Prostate gland (tissue), 2 donors: Measurements from ENCODE around the gene SLC16A5. TPM values are rescaled to one million over a fixed set of nuclear protein-coding genes. Genes with fewer than 3 reads are reported as not detected.
"Not testable (repeated sequence)": the region's sequence is repeated elsewhere in the genome, so short reads cannot be mapped to it uniquely, and the experiment has no call there.

Experiments
- DNase-seq: peaks from one replicate; pipeline ENCODE4 v3.0.0-alpha.2; 2019; ENCODE audit warnings: low spot score
- H3K27ac ChIP-seq, 2 donors: fragments of 200-600 bp; sonication (generic); 2 replicates each; pipeline ENCODE4 v1.5.1; 2017 to 2019
- H3K27me3 ChIP-seq: fragments of 200-600 bp; sonication (generic); replicated peaks from 2 replicates; pipeline ENCODE4 v1.5.1; 2019; ENCODE audit not compliant: insufficient read depth
- H3K36me3 ChIP-seq, 2 donors: fragments of 200-600 bp; sonication (generic); 1 replicate in 1 of 2; 2 replicates in 1 of 2; pipeline versions ENCODE4 v1.5.1 to v1.8.1; 2017 to 2019
- H3K4me1 ChIP-seq: fragments of 200-600 bp; sonication (generic); replicated peaks from 2 replicates; pipeline ENCODE4 v1.5.1; 2019
- H3K4me3 ChIP-seq, 2 donors: fragments of 200-600 bp; sonication (generic); 2 replicates each; pipeline ENCODE4 v1.5.1; 2017 to 2019
- H3K9me3 ChIP-seq: fragments of 200-600 bp; sonication (generic); 2 replicates; pipeline ENCODE4 v1.5.1; 2017
- CTCF ChIP-seq, 4 experiments: fragments of 200-600 bp in 2 of 4; fragments of 450-650 bp in 2 of 4; sonication (generic) in 2 of 4; IDR thresholded peaks; 1 replicate in 3 of 4; 2 replicates in 1 of 4; pipeline ENCODE4 v1.5.1; 2016 to 2019; ENCODE audit warnings: antibody characterized with exemption in 4 of 4, mild to moderate bottlenecking in 2 of 4, moderate library complexity in 2 of 4
- POLR2A ChIP-seq: fragments of 450-650 bp; IDR thresholded peaks from one replicate; pipeline ENCODE4 v1.6.1; 2016; ENCODE audit warnings: antibody characterized with exemption, mild to moderate bottlenecking
- POLR2AphosphoS5 ChIP-seq: sonication (generic); formaldehyde crosslinking; IDR thresholded peaks from one replicate; pipeline ENCODE4 v1.6.1; 2017; ENCODE audit warnings: antibody characterized with exemption
- WGBS: methylation state at CpG from one replicate; pipeline ENCODE4 v1.1.5; 2018; 5-methylcytosine and 5-hydroxymethylcytosine counted together
- intact Hi-C: fragments of 100-400 bp; cut with DNase I; formaldehyde crosslinking; loops from one replicate; pipeline ENCODE4 v1.14.2; 2022
- total RNA-seq, 2 donors: library from RNA; depleted of rRNA; stranded (reverse); fragments of >200 nt; gene quantifications; one replicate each; pipeline ENCODE4 v1.1.0, GENCODE V29; 2016

The SLC16A5 gene
- total RNA-seq, 2 donors from 2014 or later: 65.0 to 66.4 TPM

GRCh38 chr17:75064867-75065561, 22.7 kb upstream of the SLC16A5 start:
- Histone ChIP-seq H3K27me3 (no peaks in the 10 kb centered on the region), H3K9me3 (no peaks in the 10 kb centered on the region), H3K27ac (no peak overlapping the region), H3K36me3 (peaks cover 6 to 15% of the 10 kb centered on the region in 2 donors), H3K4me1 (no peaks in the 10 kb centered on the region), H3K4me3 (no peak overlapping the region)
- intact Hi-C loops: no loop called here
- 88% methylated on average over 18 of the region's 18 CpGs for WGBS
- TF ChIP-seq CTCF (IDR thresholded peaks at IDR 0.05) (no peak), POLR2A (no peak), POLR2AphosphoS5 (no peak)
- DNase-seq: no peak

- 73% methylated on average over 6 of the region's 6 CpGs for WGBS
- no peaks in the 10 kb centered on the region for H3K9me3 ChIP-seq
- H3K27me3 ChIP-seq: no peaks in the 10 kb centered on the region
- intact Hi-C loops: no loop called here
- H3K4me1 ChIP-seq: no peaks in the 10 kb centered on the region
- H3K4me3 ChIP-seq: no peak overlapping the region
- H3K36me3 ChIP-seq: peaks cover 6 to 15% of the 10 kb centered on the region in 2 donors
- no peak overlapping the region for H3K27ac ChIP-seq
- DNase-seq: no peak
- no peak for TF ChIP-seq CTCF (IDR thresholded peaks at IDR 0.05)
- TF ChIP-seq POLR2AphosphoS5: no peak
- no peak for TF ChIP-seq POLR2A
Measured at GRCh38 chr17:75065562-75066151, 22.1 kb upstream of the SLC16A5 start.

DNA sequence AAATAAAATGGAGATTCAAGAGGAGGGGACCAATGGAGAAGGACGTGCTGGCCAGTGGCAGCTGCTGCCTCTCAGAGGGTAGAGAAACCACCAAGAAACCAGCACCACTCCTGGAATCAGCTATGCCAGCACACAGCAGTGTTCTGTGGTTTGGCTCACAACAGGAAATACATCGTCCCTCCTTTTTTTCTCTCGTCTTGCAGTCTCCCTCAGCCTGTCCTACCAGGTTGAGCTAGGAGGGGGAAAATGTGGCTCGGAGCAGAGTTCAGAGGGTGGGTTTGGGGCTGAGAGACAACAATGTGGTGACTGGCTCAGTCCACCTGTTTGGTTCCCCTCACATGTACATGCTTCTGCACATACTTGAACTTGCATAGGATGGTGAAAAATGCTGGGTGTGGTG, 19.9 kb upstream of the SLC16A5 start:
- WGBS: 51% methylated on average over 4 of the region's 4 CpGs
- intact Hi-C loops: no loop called here

DNA sequence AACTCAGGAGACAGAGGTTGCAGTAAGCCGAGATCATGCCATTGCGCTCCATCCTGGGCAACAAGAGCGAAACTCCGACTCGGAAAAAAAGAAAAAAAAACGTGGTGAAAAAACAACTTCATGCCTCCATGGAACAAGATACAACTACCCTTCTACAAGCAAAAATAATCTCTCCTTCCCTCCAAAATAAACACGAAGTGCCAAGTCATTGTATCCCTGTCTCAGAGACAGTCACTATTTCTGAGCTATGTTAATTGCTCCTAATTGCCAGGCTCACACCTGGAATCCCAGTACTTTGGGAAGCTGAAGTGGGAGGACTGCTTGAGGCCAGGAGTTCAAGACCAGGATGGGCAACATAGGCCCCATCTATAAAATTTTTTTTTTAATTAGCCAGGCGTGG, 19.0 kb upstream of the SLC16A5 start:
- no peaks in the 10 kb centered on the region for H3K4me1 ChIP-seq
- H3K27me3 ChIP-seq: no peaks in the 10 kb centered on the region
- DNase-seq: no peak
- 81% methylated on average over 8 of the region's 8 CpGs for WGBS
- TF ChIP-seq CTCF (IDR thresholded peaks at IDR 0.05) (no peak), POLR2A (no peak), POLR2AphosphoS5 (no peak)
- no peaks in the 10 kb centered on the region for H3K9me3 ChIP-seq
- intact Hi-C loops: no loop called here
- H3K36me3 ChIP-seq: peaks cover 0 to 3% of the 10 kb centered on the region in 2 donors
- no peak overlapping the region for H3K4me3 ChIP-seq
- H3K27ac ChIP-seq: no peak overlapping the region

More for the DNA sequence above, 19.9 kb upstream of the SLC16A5 start:
- Histone ChIP-seq H3K9me3 (no peaks in the 10 kb centered on the region), H3K36me3 (peaks cover 6 to 11% of the 10 kb centered on the region in 2 donors), H3K27me3 (no peaks in the 10 kb centered on the region), H3K4me1 (no peaks in the 10 kb centered on the region), H3K27ac (no peak overlapping the region), H3K4me3 (no peak overlapping the region)
- no peak for DNase-seq
- TF ChIP-seq POLR2A: no peak
- TF ChIP-seq CTCF (IDR thresholded peaks at IDR 0.05): no peak
- no peak for TF ChIP-seq POLR2AphosphoS5

- TF ChIP-seq POLR2A: no peak
- TF ChIP-seq CTCF (IDR thresholded peaks at IDR 0.05): peak in 2 of 4 experiments; percentile 39 to 59
- WGBS: 83% methylated on average over 2 of the region's 2 CpGs
- Histone ChIP-seq H3K27me3 (no peaks in the 10 kb centered on the region), H3K36me3 (no peaks in the 10 kb centered on the region), H3K4me3 (no peak overlapping the region), H3K9me3 (no peaks in the 10 kb centered on the region), H3K4me1 (no peaks in the 10 kb centered on the region), H3K27ac (no peak overlapping the region)
- peak; percentile 31 for DNase-seq
- intact Hi-C loops: loop anchor here (5.0 kb wide), 1 partner anchor 43 kb away; no protein-coding TSS in a partner anchor
Measured at GRCh38 chr17:75069783-75070182, 18.0 kb upstream of the SLC16A5 start.

DNA sequence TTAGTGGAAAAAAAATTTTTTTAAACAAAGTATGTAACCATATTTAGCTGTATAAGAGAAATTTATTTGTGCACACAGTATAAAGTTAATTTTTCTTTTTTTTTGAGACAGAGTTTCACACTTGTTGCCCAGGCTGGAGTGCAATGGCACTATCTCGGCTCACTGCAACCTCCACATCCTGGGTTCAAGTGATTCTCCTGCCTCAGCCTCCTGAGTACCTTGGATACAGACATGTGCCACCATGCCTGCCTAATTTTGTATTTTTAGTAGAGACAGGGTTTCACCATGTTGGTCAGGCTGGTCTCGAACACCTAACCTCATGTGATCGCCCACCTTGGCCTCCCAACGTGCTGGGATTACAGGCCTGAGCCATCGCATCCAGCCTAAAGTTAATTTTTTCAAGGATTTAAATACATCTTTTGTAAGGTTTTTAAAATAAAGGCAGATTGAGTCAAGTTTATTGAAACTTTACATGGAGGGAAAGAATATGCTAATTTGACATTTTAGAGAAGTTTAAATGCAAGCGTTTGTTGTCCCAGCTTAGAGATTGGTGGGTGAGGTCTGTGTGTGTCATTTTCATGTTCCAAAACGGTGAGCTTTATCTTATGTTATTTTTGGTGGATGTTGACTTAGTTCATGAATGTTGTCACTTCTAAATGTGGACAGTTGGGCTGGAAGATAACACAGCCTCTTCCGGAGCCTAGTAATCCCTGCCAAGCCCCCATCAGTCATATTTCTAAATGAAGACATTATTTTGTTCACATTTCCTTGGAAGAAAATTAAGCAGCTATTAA, 16.1 kb upstream of the SLC16A5 start:
- not testable (repeated sequence) for H3K36me3 ChIP-seq, DNase-seq, H3K27ac ChIP-seq, H3K4me1 ChIP-seq, H3K4me3 ChIP-seq, H3K27me3 ChIP-seq, H3K9me3 ChIP-seq
- intact Hi-C loops: loop anchor here (5.0 kb wide), 1 partner anchor 41 kb away; no protein-coding TSS in a partner anchor
- 88% methylated on average over 8 of the region's 8 CpGs for WGBS
